Measurements from ENCODE around the gene BAHD1.

Gene BAHD1

GRCh38 chr15:40459391-40460015 lies 18.8 kb downstream of the BAHD1 start:
- Histone ChIP-seq H3K79me2 (ENCODE audit: insufficient read depth, low read depth) (peaks cover 13% of the 10 kb centered on the region; the same call in 1 of the 2 replicates), H3K36me3 (ENCODE audit: insufficient read depth) (no peaks in the 10 kb centered on the region)

DNA sequence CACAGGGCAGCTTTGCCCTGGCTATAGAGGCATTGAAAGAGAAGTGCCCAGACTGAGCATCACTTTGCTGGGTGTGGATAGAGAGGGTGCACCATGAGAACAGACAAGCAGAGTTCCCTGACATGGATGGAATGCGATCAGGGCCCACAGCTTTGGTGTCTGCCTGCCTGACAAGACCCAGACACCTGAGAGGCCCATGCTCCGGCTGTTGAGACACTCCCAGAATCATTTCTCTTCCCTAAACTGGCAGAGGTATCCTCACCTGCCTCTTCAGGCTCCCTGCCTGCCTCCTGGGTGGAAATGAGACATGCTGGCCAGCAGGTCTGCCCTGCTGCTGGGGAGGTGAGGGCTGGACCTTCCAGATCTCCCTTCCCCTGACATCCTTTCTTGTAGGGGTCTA lies 19.7 kb downstream of the BAHD1 start:
- no peaks in the 10 kb centered on the region; the same call in 1 of the 2 replicates for H3K36me3 ChIP-seq (ENCODE audit: insufficient read depth)
- H3K4me1 ChIP-seq (ENCODE audit: low read depth, poor library complexity, severe bottlenecking), result peaks cover 24% of the 10 kb centered on the region
- H3K79me2 ChIP-seq (ENCODE audit: insufficient read depth, low read depth), result peaks cover 5% of the 10 kb centered on the region; the same call in 1 of the 2 replicates
- H2AFZ ChIP-seq (ENCODE audit: low read depth), result no peak overlapping the region
- H3K27ac ChIP-seq, result no peak overlapping the region
- H3K4me3 ChIP-seq (IDR thresholded peaks at IDR 0.05; ENCODE audit: insufficient read depth, low read depth, low read length), result no peak overlapping the region
- TF ChIP-seq, protein P1, sequence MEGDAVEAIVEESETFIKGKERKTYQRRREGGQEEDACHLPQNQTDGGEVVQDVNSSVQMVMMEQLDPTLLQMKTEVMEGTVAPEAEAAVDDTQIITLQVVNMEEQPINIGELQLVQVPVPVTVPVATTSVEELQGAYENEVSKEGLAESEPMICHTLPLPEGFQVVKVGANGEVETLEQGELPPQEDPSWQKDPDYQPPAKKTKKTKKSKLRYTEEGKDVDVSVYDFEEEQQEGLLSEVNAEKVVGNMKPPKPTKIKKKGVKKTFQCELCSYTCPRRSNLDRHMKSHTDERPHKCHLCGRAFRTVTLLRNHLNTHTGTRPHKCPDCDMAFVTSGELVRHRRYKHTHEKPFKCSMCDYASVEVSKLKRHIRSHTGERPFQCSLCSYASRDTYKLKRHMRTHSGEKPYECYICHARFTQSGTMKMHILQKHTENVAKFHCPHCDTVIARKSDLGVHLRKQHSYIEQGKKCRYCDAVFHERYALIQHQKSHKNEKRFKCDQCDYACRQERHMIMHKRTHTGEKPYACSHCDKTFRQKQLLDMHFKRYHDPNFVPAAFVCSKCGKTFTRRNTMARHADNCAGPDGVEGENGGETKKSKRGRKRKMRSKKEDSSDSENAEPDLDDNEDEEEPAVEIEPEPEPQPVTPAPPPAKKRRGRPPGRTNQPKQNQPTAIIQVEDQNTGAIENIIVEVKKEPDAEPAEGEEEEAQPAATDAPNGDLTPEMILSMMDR (conservative IDR thresholded peaks at IDR 0.05; ENCODE audit: low read depth, low read length), result no peak
- no peaks in the 10 kb centered on the region for H3K27me3 ChIP-seq (ENCODE audit: insufficient read depth, low read depth)
- no peak overlapping the region for H3K9ac ChIP-seq
- no peak overlapping the region for H3K4me2 ChIP-seq
- no peaks in the 10 kb centered on the region for H4K20me1 ChIP-seq (ENCODE audit: insufficient read depth)

More at GRCh38 chr15:40459391-40460015, 18.8 kb downstream of the BAHD1 start:
- H2AFZ ChIP-seq (ENCODE audit: low read depth), result no peak overlapping the region
- no peak overlapping the region for H3K9ac ChIP-seq
- no peaks in the 10 kb centered on the region for H3K27me3 ChIP-seq (ENCODE audit: insufficient read depth, low read depth)
- no peak overlapping the region for H3K4me3 ChIP-seq (IDR thresholded peaks at IDR 0.05; ENCODE audit: insufficient read depth, low read depth, low read length)
- no peak overlapping the region for H3K4me2 ChIP-seq
- 0 out of 2 replicates have a peak, but pooled peaks cover under 1% of the 10 kb centered on the region for H4K20me1 ChIP-seq (ENCODE audit: insufficient read depth)
- H3K4me1 ChIP-seq (ENCODE audit: low read depth, poor library complexity, severe bottlenecking), result peaks cover 17% of the 10 kb centered on the region
- no peak overlapping the region for H3K27ac ChIP-seq
- TF ChIP-seq, protein P1 (conservative IDR thresholded peaks at IDR 0.05; ENCODE audit: low read depth, low read length), result no peak

GRCh38 chr15:40461958-40462357 lies 21.2 kb downstream of the BAHD1 start:
- H3K79me2 ChIP-seq (ENCODE audit: insufficient read depth, low read depth), result no peaks in the 10 kb centered on the region
- no peaks in the 10 kb centered on the region for H3K27me3 ChIP-seq (ENCODE audit: insufficient read depth, low read depth)
- H3K36me3 ChIP-seq (ENCODE audit: insufficient read depth), result no peaks in the 10 kb centered on the region; the same call in 1 of the 2 replicates
- TF ChIP-seq, protein P1 (conservative IDR thresholded peaks at IDR 0.05; ENCODE audit: low read depth, low read length), result no peak
- no peak overlapping the region for H3K9ac ChIP-seq
- no peak overlapping the region for H3K27ac ChIP-seq
- no peaks in the 10 kb centered on the region for H4K20me1 ChIP-seq (ENCODE audit: insufficient read depth)
- H3K4me2 ChIP-seq, result no peak overlapping the region
- peaks cover 26% of the 10 kb centered on the region for H3K4me1 ChIP-seq (ENCODE audit: low read depth, poor library complexity, severe bottlenecking)
- no peak overlapping the region for H3K4me3 ChIP-seq (IDR thresholded peaks at IDR 0.05; ENCODE audit: insufficient read depth, low read depth, low read length)
- no peak overlapping the region for H2AFZ ChIP-seq (ENCODE audit: low read depth)

DNA sequence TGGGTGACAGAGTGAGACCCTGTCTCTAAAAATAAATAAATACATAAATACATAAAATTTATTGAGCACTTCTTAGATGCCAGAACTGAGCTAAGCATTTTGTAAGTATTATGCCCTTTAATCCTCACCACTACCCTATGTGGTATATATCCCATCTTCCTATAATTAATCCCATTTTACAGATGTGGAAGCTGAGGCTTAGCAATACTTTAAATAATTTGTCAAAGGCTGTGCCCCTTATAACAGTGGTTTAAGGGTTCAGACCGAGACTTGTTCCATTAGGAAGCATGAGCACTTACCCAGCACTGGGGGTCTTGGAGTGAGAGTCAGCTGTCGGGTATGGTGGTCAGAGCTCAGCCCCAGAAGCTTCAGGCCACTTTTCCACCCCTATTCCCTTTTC lies 22.5 kb downstream of the BAHD1 start:
- no peaks in the 10 kb centered on the region; the same call in 1 of the 2 replicates for H3K36me3 ChIP-seq (ENCODE audit: insufficient read depth)
- TF ChIP-seq, protein P1 (conservative IDR thresholded peaks at IDR 0.05; ENCODE audit: low read depth, low read length), result no peak

More for the DNA sequence above, 22.5 kb downstream of the BAHD1 start:
- H4K20me1 ChIP-seq (ENCODE audit: insufficient read depth), result no peaks in the 10 kb centered on the region
- no peak overlapping the region for H3K27ac ChIP-seq
- H3K79me2 ChIP-seq (ENCODE audit: insufficient read depth, low read depth), result no peaks in the 10 kb centered on the region
- H3K9ac ChIP-seq, result no peak overlapping the region
- H3K4me2 ChIP-seq, result no peak overlapping the region
- peaks cover 26% of the 10 kb centered on the region for H3K4me1 ChIP-seq (ENCODE audit: low read depth, poor library complexity, severe bottlenecking)
- no peak overlapping the region for H2AFZ ChIP-seq (ENCODE audit: low read depth)
- no peaks in the 10 kb centered on the region for H3K27me3 ChIP-seq (ENCODE audit: insufficient read depth, low read depth)
- H3K4me3 ChIP-seq (IDR thresholded peaks at IDR 0.05; ENCODE audit: insufficient read depth, low read depth, low read length), result no peak overlapping the region
